Skeletal muscle satellite cell (primary cell): ENCODE measurements around the gene NMNAT3.

Source experiments
- H3K27me3 ChIP-seq: 2 replicates; pipeline ENCODE4 v1.7.0; 2013; ENCODE audit warnings: low read length; ENCODE audit not compliant: control insufficient read depth, insufficient read depth
- H3K36me3 ChIP-seq: 2 replicates; pipeline ENCODE4 v1.7.0; 2013; ENCODE audit warnings: mild to moderate bottlenecking, control low read depth, low read length; ENCODE audit not compliant: insufficient read depth
- H3K4me1 ChIP-seq: 2 replicates; pipeline ENCODE4 v1.7.0; 2013; ENCODE audit warnings: low read length; ENCODE audit not compliant: control insufficient read depth, insufficient read depth
- H3K4me2 ChIP-seq: 2 replicates; pipeline ENCODE4 v1.7.0; 2013; ENCODE audit warnings: mild to moderate bottlenecking, low read length
- H3K4me3 ChIP-seq: 2 replicates; pipeline ENCODE4 v1.7.0; 2013; ENCODE audit warnings: low read length
- H3K9ac ChIP-seq: 2 replicates; pipeline ENCODE4 v1.7.0; 2013; ENCODE audit warnings: mild to moderate bottlenecking, low read depth, low read length, moderate library complexity
- H3K9me3 ChIP-seq: replicated peaks from 2 replicates; pipeline ENCODE4 v1.7.0; 2013; ENCODE audit warnings: mild to moderate bottlenecking, control low read depth, low read length

NMNAT3 gene

DNA sequence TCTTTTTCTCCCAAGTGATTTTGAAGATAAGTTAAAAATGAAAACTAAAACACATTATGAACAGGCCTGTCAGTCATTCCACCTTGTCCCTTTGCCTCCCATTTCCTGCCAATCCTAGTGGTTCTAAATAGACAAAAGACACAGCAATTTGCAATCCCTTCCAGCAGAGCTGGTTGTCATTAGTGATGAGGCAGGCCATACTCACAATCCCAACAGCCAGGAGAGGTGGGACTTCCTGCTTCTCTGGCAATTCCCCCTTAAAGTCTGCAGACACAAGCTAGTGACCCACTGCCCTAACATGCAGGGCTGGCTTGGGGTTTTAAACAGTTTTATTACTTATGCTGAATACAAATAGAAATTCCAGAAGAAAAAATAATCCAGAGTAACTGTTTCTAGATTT lies 99.9 kb downstream of the NMNAT3 start:
- Histone ChIP-seq H3K36me3 (no peaks in the 10 kb centered on the region), H3K4me3 (no peak overlapping the region), H3K9ac (no peak overlapping the region), H3K4me2 (no peak overlapping the region), H3K9me3 (no peaks in the 10 kb centered on the region), H3K27me3 (no peaks in the 10 kb centered on the region), H3K4me1 (no peaks in the 10 kb centered on the region)

DNA sequence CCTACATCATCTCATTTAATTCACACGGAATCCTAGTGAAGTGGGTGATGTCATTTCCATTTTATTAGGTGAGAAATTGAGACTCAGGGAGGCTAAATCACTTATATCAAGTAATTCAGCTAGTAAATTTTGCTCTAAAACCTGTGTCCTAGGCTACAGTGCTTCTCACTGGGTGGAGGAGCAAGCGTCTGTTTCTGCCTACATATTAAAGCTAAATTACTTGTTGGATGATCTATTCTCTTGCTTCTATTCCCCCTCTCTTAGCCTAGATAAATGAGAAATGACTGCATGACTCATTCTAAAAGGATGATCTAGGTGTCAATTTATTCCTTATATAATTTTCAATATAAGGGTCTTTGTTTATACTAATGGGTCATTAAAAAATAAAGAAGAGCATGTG lies 100.4 kb downstream of the NMNAT3 start:
- Histone ChIP-seq H3K4me2 (no peak overlapping the region), H3K4me3 (no peak overlapping the region), H3K27me3 (no peaks in the 10 kb centered on the region), H3K9me3 (no peaks in the 10 kb centered on the region), H3K9ac (no peak overlapping the region), H3K4me1 (no peaks in the 10 kb centered on the region), H3K36me3 (no peaks in the 10 kb centered on the region)

DNA sequence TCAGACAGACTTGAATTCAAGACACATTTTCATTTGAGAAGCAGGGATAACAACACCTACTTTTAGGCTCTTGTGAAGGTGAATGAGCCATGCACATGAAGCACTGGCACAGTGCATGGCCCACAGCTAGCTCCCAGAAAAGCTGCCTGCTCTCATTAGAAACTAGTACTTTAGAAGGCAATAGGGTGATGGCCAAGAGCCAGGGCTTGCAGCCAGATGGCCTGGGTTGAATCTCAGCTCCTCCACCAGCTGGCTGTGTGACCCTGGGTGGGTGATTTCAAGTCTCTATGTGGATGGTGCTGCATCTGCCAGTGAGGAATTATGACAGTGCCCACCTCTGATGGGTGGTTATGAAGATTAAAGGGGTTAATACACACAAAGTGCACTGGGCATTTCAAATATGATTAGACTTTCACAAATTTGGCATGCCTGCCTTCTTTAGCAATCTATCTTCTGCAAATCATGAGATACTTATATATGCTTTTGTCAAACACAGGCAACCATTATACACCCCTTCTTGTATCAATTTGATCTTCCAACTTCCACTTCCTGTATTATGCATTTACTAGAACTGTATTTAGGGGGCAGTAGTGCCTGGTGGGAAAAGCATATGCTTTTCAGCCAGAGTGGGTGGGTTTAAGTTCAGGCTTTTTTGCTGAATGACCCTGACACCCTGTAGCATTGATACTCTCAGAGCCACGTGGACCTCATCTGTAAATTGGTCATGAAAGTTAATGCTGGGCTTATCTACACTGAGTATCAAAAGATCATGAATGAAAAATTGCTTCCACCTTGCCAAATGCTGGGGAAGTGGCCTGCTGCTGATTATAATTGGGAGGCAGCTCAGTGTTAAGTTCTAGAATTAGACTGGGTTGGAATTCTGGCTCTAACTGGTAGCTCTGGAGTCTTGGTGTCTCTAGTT lies 103.5 kb downstream of the NMNAT3 start:
- H3K9ac ChIP-seq: no peak overlapping the region
- H3K9me3 ChIP-seq: no peaks in the 10 kb centered on the region
- no peak overlapping the region for H3K4me3 ChIP-seq
- no peaks in the 10 kb centered on the region for H3K4me1 ChIP-seq
- no peak overlapping the region for H3K4me2 ChIP-seq
- H3K36me3 ChIP-seq: no peaks in the 10 kb centered on the region
- H3K27me3 ChIP-seq: peaks cover 6% of the 10 kb centered on the region

DNA sequence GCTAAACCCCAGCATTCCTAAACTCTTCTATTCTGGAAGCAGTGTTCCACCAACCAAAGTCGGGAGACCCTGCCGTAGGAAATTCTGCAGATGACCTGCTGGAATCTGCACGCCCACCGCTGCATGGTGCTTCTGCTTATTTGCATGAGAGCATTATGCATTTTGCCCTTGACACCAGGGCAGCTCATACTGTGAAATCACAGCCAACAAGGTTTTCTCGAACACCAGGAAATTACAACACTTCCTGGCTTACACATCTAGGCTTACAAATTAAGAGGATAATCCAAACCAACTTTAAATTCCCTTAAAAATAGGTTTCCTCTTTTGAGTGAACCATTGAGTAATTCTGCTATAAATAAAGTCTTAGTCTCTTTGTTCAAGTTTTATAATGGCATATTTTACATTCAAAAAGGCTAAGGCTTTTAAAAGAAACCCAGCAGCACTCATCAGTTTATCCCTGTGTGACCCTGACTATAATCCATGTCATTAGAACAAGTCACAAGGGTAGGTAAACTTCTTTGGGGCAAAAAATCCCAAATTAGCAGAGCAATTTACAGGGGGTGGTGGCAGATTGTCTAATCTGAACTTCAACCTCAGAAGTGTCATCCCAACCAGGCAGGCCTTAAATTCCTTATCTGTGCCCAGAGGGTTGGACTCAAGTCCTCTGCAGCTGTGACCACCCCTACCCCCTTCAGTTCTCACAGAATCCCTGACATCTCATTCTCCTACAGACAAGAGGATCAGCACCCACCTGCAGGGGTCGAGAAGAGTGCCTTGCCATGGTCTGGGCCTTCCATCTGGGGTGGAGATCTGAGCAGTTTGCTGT lies 104.7 kb downstream of the NMNAT3 start:
- Histone ChIP-seq H3K4me2 (no peak overlapping the region), H3K4me1 (no peaks in the 10 kb centered on the region), H3K9me3 (no peaks in the 10 kb centered on the region)

DNA sequence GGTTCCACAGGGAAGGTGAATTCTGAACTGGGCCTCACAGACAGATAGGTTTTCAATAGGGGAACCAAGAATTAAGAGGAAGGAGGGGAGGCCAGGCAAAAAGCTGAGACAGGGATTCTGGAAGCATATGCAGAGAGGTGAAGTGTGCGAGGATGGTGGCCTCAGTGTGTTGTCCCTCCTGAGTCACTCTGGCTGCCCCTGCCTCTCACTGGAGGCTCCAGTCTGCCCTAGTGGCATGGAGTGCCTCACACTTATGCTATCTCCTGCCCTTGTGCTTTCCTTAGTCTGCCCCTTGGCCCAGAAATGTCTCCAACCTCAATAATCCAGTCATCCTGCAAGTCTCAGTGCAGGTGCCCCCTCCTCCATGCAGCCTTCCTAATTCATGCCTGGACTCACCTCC lies 106.1 kb downstream of the NMNAT3 start:
- H3K27me3 ChIP-seq: peaks cover 6% of the 10 kb centered on the region
- H3K36me3 ChIP-seq: no peaks in the 10 kb centered on the region
- H3K4me1 ChIP-seq: no peaks in the 10 kb centered on the region
- H3K4me2 ChIP-seq: no peak overlapping the region
- H3K9ac ChIP-seq: no peak overlapping the region
- H3K9me3 ChIP-seq: no peaks in the 10 kb centered on the region
- H3K4me3 ChIP-seq: no peak overlapping the region

More for the DNA sequence above, 104.7 kb downstream of the NMNAT3 start:
- H3K27me3 ChIP-seq: peaks cover 6% of the 10 kb centered on the region
- H3K9ac ChIP-seq: no peak overlapping the region
- H3K36me3 ChIP-seq: no peaks in the 10 kb centered on the region
- no peak overlapping the region for H3K4me3 ChIP-seq

DNA sequence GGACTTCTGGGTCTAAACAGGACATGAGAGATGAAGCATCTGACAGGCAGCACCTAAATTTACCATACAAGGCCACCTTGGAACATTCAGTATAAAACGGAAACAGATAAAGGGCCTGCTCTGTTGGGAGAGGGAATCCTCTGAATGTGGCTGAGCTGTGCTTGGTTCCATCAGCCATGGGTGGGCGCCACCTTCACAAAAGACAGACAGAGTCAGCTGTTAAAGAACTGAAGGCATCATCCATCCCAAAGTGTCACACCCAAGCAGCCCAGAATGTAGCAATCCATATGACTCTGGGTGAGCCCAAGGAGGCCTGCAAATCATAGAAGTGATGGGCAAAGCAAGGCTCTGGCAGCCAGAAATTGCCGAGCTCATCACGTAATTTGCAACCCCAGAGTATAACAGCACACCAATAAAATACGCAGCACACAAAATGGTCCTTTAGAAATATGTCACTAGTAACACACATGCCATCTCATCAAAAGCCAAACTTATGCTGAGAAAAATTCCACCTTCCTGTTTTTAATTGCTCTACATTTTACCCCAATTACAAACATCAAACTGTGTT lies 113.4 kb downstream of the NMNAT3 start:
- H3K27me3 ChIP-seq: peaks cover 11% of the 10 kb centered on the region
- no peaks in the 10 kb centered on the region for H3K9me3 ChIP-seq
- no peaks in the 10 kb centered on the region for H3K36me3 ChIP-seq
- H3K4me3 ChIP-seq: no peak overlapping the region
- H3K9ac ChIP-seq: no peak overlapping the region
- H3K4me1 ChIP-seq: no peaks in the 10 kb centered on the region
- no peak overlapping the region for H3K4me2 ChIP-seq

DNA sequence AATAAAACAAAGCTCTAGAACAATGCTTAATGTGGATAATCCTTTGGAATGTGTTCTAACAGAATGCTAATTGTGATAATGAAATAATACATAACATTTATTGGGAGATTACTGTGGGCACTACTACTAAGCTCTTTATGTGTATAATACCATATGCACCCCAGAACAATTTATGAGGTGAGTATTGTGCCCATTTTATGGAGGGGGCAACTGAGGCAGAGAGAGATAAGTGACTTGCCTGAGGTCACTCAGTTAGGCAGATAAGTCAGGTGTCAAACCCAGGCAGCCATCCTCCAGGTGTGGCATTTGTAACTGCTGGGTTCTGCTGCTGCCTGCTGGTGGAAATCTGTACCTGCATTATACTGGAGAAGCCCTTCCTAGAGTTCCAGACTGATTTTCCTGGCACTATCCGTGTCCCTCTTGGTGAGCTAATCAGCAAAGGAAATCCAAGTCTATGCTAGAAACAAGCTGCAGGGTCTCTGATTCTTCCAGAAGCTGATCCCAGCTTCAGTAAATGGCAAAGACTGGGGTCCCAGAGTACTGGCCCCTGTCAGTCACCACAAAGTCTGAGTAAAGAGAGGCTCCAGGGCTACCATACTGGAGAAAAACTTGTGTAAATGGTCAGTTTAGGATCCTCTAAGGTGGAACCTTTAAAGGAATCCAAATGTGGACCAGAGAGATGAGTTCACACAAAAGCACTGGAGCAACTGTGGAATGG lies 115.7 kb downstream of the NMNAT3 start:
- H3K9me3 ChIP-seq: no peaks in the 10 kb centered on the region
- no peak overlapping the region for H3K4me3 ChIP-seq
- no peaks in the 10 kb centered on the region for H3K4me1 ChIP-seq
- no peak overlapping the region for H3K9ac ChIP-seq
- no peaks in the 10 kb centered on the region for H3K36me3 ChIP-seq
- H3K27me3 ChIP-seq: peaks cover 11% of the 10 kb centered on the region
- no peak overlapping the region for H3K4me2 ChIP-seq

DNA sequence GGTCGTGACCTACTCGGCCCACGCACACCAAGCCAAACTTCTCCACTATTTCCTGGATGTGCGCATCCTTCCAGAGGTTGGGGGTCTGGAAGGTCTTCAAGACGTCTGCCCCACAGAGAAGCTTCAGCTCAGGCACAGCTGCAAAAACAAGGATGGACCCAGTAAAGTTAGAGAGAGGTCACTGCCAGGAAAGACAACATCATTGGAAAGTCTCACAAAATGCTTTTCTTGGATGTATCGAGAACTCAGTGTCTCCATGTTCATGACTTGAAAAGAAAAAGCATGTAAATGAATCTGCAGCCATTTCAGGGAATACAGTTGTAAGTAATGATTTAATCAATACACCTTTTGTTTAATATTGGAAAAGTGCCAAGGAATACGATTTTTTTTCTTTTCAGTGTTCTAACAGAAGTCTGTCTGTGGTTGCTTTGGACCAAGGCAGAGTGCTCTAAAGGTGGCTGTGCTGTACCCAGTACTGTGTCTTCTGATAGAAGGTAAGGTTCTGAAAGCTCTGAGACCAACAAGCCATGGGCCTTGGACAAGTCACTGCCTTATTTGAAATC lies 116.4 kb downstream of the NMNAT3 start:
- H3K27me3 ChIP-seq: peaks cover 11% of the 10 kb centered on the region
- H3K4me1 ChIP-seq: no peaks in the 10 kb centered on the region
- H3K9ac ChIP-seq: no peak overlapping the region
- H3K36me3 ChIP-seq: no peaks in the 10 kb centered on the region
- no peaks in the 10 kb centered on the region for H3K9me3 ChIP-seq
- H3K4me2 ChIP-seq: no peak overlapping the region
- H3K4me3 ChIP-seq: no peak overlapping the region

DNA sequence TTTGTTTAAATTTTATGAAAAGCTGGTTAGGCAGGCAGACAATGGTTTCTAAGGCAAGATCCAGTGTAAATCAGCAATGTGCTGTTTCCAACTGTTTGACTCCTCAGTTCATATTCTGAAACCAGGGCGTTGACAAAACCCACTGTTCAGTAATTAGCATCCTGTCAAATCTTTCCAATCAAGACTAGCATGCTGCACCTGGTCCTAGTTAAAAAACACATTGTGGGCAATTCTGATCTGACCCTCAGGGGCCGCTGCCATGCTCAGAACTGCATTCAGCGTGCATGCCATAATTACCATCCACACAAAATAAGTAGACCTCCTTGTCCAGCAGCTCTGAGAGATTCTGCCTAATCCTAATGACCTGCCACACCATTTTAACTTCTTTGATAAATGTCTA lies 117.4 kb downstream of the NMNAT3 start:
- Histone ChIP-seq H3K9me3 (no peaks in the 10 kb centered on the region), H3K27me3 (peaks cover 11% of the 10 kb centered on the region), H3K4me1 (no peaks in the 10 kb centered on the region), H3K36me3 (no peaks in the 10 kb centered on the region), H3K4me3 (no peak overlapping the region), H3K9ac (no peak overlapping the region), H3K4me2 (no peak overlapping the region)

DNA sequence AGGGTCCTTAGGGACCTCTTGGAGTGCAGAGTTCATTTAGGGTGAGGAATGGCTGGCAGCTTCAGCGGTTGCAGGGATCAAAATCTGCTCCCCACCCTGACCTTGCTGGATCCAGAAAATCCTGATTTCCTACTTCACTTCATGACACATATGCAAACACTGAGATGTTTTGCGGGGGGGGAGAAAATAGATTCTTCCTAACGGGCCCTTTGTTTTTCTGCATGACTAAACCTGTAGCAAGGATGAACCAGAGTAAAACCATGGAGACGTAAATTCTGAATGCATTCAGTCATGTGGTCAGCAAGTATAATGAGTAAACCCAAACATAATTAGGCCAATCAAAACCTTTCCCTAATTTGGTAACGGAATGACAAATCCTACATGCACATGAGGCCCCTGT lies 118.2 kb downstream of the NMNAT3 start:
- peaks cover 11% of the 10 kb centered on the region for H3K27me3 ChIP-seq
- no peak overlapping the region for H3K9ac ChIP-seq
- no peaks in the 10 kb centered on the region for H3K36me3 ChIP-seq
- H3K4me1 ChIP-seq: no peaks in the 10 kb centered on the region
- no peak overlapping the region for H3K4me2 ChIP-seq
- H3K4me3 ChIP-seq: no peak overlapping the region
- H3K9me3 ChIP-seq: no peaks in the 10 kb centered on the region
